GM18873 (cell line): ENCODE data around the gene PLXNC1.

Experiments used
- ATAC-seq: cut with Tn5 transposase; IDR thresholded peaks from one replicate; pipeline ENCODE4 v1.9.1; 2021; ENCODE audit warnings: mild to moderate bottlenecking, moderate library complexity, moderate number of reproducible peaks; ENCODE audit not compliant: unreplicated experiment, low FRiP score

PLXNC1 gene

DNA sequence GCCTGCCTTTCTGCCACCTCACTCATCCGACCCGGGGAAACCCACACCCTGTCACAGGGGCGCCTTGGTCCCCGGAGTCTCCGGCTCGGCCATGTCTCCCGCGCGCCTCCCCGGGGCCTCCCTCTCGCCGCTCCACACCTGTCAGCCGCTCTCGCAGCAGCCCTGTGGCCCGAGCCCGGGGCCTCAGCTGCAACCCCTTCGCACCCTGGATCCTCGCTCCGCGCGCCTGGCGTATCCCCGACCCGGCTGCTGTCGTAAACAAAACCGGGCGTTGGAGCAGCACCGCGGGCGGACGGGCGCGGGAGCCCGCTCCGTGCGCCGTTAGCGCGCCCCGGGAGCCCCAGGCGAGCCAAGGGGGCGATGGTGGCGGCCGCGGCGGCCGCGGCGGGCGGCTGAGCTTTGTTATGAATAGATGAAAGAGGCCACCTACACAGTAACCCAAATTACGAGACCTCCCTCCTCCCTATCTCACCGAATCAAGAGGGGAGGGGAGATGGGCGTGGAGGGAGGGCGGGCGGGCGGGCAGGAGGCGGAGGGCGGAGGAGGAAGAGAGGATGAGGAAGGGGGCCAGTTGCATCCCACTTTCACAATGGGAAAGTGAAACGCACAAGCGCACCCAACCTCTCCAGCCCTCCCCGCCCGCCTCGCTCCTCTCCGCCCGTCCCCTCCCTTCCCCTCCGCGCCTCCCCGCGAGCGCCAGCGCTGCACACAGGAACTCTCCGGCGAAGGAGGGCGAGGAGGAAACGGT is at the start of gene PLXNC1:
PLXNC1 (plus strand) TSS at position 587 of the 748 bp plus-strand sequence. CDS start 395 bp downstream, outside the sequence.
- ATAC-seq = peak; percentile 39

- no peak for ATAC-seq
These were observed 49.2 kb upstream of the PLXNC1 start for GRCh38 chr12:94099191-94099590.

- no peak for ATAC-seq
These were observed 48.7 kb upstream of the PLXNC1 start for GRCh38 chr12:94099632-94100031.

DNA sequence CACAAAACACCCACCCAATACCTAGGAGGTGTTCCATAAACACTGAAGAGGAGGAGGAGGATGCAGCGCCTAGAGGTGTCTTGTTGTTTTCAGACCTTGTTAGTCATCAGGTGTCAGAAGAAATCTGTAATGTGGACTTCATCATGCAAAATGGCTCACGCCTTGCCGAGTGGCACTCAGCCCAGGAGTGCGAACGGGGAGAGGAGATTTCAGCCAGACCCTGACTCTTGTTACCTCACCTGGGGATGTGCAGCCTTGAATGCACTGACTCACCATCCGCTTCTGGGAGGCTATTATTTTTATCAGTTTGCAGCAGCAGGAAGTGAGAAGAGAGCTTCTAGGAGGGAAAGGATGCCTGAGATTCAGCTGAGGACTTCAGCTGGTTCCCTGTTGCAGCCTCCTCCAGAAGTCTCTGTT is 48.2 kb upstream of the PLXNC1 start:
- no peak for ATAC-seq

GRCh38 chr12:94100990-94101737 is 47.2 kb upstream of the PLXNC1 start:
- no peak for ATAC-seq

DNA sequence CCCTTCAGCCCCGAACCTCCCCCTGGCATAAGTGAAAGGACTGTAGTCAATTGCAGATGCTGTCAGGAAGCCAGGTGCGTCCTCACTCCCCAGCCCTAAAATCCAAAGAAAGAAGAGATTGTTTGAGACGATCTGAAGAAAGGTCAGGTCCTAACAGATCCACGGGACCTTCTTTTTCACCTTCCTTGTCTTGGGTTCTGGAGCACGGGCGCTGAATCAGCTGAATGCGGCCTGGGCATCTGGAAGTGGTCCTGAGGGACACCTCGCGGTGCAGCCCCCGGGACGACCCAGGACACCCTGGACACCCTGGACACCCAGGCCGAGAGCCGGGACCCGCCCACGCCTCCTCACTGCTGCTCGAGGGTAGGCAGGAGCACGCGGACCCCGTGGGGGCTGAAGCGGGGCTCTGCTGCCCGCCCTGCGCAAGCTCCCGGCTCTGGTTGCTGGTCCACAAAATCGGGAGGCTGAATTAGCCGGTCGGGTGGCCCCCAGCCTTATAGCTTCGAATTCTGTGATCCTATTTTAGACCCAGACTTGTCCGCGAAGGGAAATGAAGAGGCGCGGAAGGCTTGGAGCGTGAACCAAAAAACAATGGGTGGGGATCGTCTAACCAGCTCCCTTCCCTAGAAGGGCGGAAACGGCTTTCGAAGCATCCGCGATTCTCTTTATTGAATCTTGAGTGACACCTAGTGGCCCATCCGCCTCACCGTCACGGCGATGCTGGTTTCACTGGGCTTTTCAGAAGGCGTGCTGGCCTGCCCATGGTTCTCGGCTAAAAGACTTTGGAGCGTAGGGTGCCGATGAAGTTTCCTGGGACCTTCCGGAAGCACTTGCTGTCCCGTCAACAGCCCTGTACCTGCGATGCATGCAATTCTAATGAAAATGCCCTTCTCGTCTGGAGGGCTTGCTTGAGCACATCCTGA is 46.4 kb upstream of the PLXNC1 start:
- ATAC-seq = peak; percentile 76

DNA sequence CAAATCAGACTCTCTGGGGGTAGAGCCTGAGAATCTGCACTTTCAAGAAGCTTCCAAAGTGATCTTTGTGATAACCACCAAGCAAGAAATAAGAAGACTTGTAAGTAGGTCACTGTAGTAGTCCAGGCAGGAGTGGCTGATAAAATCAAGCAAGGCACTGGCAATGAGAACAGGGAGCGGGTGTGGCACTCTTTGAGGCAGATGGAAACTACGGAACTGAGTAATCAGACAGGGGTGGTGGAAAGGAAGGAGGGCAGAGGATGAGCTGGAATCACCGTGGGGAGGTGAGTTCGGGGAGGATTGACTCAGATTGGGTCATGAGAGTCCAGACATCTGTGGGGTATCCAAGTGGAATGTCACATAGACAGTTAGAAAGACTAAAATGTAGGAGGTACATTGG is 44.4 kb upstream of the PLXNC1 start:
- no peak for ATAC-seq

GRCh38 chr12:94107910-94108309 is 40.5 kb upstream of the PLXNC1 start:
- ATAC-seq = no peak

- ATAC-seq = no peak
These were observed 39.2 kb upstream of the PLXNC1 start for GRCh38 chr12:94109160-94109559.

DNA sequence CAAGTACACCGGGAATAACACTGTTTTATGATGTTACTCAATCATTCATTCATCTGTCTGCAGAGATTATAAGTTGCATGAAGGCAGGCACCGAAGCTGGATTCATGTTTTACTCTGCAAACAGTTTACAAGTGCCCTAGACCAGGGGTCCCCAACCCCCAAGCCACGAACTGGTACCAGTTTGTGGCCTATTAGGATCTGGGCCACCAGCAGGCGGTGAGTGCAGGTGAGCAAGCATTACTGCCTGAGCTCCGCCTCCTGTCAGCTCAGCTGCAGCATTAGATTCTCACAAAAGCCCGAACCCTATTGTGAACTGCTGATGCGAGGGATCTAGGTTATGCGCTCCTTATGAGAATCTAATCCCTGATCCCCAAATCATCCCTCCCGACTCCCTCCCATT is 38.1 kb upstream of the PLXNC1 start:
- no peak for ATAC-seq

GRCh38 chr12:94111302-94111701 is 37.1 kb upstream of the PLXNC1 start:
- no peak for ATAC-seq

- no peak for ATAC-seq
These were observed 36.3 kb upstream of the PLXNC1 start for GRCh38 chr12:94112121-94112520.

DNA sequence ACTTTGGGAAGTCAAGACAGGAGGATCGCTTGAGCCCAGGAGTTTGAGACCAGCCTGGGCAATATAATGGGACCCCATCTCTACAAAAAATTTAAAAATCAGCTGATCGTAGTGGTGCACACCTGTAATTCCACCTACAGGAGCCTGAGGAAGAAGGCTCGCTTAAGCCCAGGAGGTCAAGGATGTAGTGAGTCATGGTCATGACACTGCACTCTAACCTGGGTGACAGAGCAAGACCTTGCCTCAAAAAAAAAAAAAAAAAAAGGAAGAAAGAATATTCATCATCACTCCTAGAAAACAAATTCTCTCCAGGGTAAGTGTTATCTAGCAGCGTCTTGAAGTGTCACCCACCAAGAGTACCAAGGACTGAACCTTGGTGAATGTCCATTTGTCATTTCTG is 34.2 kb upstream of the PLXNC1 start:
- no peak for ATAC-seq

DNA sequence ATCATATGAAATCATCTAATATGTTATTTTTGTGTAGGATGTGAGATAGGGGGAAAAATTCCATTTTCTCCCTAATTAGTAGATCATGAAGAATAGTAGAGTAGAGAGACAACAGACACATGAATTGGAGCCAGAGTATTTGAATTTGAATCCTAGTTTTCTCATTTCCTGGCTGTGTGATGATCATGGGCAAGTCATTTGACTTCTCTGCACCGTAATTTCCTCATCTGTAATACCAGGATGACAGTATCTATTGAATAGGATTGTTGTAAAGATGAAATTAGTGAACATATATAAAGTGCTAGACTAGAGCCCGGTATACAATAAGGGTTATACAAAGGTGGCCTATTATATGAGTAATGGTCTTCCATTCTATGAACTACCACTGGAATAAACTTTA is 32.2 kb upstream of the PLXNC1 start:
- no peak for ATAC-seq

DNA sequence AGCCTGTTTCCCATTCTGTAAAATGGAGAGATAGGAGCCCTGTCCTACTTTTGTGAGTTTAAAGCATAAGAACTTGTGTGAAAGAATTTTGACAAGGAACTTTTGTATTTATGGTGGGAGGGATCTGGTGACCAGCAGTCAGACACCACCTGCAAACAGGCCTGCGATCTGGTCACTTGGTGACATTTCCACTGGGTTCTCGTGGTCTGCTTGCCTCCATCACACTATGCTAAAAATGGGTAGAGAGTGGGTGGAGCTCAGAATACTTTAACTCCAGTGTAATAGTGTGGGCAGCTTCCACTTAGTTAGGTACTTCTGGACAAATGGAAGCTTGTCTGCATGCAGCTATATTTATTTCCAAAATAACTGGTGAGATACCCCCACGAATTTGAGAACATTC is 26.5 kb upstream of the PLXNC1 start:
- no peak for ATAC-seq

DNA sequence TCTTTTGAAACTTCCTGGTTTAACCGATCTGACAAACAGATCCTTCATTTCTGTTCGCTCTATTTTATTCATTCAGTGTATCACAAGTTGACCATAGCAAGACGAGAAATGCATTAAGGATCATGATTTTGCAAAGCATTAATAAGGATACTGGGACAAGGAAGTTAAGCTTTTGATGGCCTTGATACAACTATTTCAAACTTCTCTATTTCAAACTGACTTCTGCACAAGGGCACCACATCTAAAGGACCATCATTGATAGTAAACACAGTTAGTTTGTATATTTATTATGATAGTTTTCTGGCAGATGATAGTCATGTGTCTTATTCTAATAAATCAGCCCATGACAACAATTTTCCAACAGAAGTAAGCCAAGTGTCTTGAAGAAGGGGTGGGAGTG is 25.8 kb upstream of the PLXNC1 start:
- ATAC-seq = no peak

DNA sequence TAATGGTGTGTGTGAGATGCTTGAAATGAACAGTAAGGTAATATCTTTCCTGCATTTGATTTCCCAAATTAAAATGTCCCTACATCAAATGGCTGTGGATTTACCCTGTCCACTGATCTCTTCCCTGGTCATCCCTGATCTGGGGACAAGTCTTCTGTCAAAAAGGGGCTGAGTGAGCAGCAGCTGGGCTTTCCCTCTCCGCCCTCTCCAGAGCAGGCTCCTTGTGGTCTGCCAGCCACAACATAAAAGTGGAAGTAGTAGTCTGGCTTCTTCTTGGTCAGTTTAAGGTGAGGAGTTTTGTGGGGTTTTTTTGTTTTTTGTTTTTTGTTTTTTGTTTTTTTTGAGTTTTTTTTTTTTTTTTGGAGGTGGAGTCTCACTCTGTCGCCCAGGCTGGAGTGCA is 25.2 kb upstream of the PLXNC1 start:
- no peak for ATAC-seq

- no peak for ATAC-seq
These were observed 22.3 kb upstream of the PLXNC1 start for GRCh38 chr12:94126067-94126466.

DNA sequence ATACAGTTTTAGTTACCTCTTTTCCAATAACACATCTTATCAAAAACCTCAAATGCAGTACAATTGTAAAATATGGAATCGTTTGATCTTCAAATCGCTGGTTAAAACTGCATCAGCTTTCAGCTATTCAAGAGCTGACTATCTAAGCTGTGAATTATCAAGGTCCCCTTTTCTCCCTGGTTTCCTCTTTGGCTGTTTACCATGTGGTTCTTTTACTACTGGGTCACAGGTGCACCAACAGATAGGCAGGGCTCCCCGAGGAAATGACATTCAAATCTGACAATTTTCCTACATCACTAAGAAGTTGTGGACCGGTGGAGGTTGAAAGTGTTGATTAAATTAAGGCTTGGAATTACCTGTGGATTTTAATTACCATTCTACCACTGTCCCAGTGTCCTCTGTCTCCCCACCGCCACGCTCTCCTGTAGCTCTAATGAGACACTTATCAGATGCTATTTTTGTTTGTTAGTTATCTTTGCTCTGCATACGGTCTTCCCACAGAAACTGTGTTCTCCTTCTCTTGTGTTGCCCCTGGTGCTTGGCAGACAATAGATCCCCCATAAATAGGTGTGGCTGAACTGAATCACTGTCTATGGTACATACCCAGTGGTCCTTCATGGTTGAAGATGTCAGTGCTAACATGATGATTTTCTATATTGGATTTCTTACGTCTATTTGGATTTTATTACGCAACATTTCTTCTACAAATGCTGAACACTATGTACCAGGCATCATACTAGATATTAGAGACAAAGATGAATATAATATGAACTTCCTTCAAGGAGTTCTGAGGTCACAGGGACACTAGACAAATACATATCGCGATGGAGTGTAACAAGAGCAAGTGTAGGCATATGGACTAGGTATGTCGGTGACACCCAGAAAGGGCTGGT is 20.9 kb upstream of the PLXNC1 start:
- ATAC-seq = no peak

DNA sequence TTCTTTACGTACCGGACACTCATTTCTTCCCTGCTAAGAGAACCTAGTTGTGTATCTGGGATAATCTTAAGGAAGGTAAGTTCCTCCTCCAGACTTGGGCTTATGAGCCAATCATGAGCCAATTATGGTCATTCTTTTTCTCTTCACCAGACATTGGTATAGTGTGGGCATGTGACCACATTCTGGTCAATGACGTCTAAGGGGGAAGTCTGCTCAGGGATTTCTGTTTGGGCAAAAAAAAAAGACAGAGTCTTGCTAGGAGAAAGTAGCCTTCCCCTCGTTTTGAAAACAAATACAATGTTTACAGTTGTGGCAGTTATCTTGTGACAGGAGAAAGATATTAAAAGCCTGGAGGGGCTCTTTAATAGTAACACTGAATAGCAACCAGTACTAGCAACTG is 20.1 kb upstream of the PLXNC1 start:
- ATAC-seq = no peak
